ENCODE results near the gene HSPA6.
"Not testable (repeated sequence)": the region's sequence is repeated elsewhere in the genome, so short reads cannot be mapped to it uniquely, and the experiment has no call there.

DNA sequence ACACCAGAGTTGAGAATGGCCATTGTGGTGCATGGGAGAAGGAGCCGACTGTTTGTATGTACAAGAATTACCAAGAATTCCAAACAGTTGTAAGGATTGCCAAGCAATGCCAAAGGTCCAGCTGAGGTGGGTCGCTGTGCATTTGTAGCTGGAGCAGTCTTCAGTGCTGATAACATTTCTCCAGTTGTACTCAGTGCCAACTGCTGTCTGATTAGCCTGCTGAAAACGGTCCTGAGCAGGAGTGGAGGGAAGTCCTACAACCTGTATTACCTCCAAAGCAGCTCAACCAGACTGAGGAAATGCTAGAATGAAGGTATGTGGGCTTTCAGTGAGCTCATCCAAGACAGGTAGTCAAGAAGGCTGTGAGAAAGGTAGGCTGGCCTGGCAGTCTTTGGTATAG lies 31.8 kb downstream of the HSPA6 start:
- not testable (repeated sequence) for TF ChIP-seq POLR2A, POLR2AphosphoS5 (IDR thresholded peaks at IDR 0.05; ENCODE audit: low read depth, low read length)

All from GM12892 (cell line).